Measurements from ENCODE around the gene NFIC. TPM values are rescaled to one million over a fixed set of nuclear protein-coding genes. Genes with fewer than 3 reads are reported as not detected.

The NFIC gene
- total RNA-seq, 1 experiment from 2014 or later: 85.5 TPM

GRCh38 chr19:3434630-3435553 is 68.5 kb downstream of the NFIC start:
- H3K4me1 Mint-ChIP-seq (ENCODE audit: insufficient read depth, unreplicated experiment): peaks cover 8% of the 10 kb centered on the region
- ChIA-PET CTCF (interaction anchor here (0.6 kb wide), 2 partner anchors 35 to 61 kb away, joined by 3 to 4 read pairs; no protein-coding TSS in a partner anchor), POLR2A (interaction anchor here (0.6 to 1.1 kb wide), 10 partner anchors 14 to 99 kb away, joined by 3 to 4 read pairs (median 4); no protein-coding TSS in a partner anchor)
- peak overlapping the region; percentile 78 for H3K4me3 Mint-ChIP-seq (ENCODE audit: unreplicated experiment)
- no peaks in the 10 kb centered on the region for H3K27me3 Mint-ChIP-seq (ENCODE audit: insufficient read depth, unreplicated experiment)
- peak; percentile 96 for DNase-seq (ENCODE audit: unreplicated experiment)
- peaks cover 94% of the 10 kb centered on the region for H3K36me3 Mint-ChIP-seq (ENCODE audit: insufficient read depth, unreplicated experiment)
- TF ChIP-seq CTCF (IDR thresholded peaks at IDR 0.05; ENCODE audit: unreplicated experiment): no peak
- H3K9me3 Mint-ChIP-seq (ENCODE audit: unreplicated experiment): no peaks in the 10 kb centered on the region
- TSS peak; percentile 48 for BruUV-seq (replicated peaks)
- intact Hi-C loops (cut with micrococcal nuclease): no loop called here
- peak overlapping the region; percentile 94 for H3K27ac Mint-ChIP-seq (ENCODE audit: low read depth, unreplicated experiment)

GRCh38 chr19:3440082-3440481 is 73.7 kb downstream of the NFIC start:
- H3K27me3 Mint-ChIP-seq (ENCODE audit: insufficient read depth, unreplicated experiment): no peaks in the 10 kb centered on the region
- peak; percentile 56 for DNase-seq (ENCODE audit: unreplicated experiment)
- TF ChIP-seq CTCF (IDR thresholded peaks at IDR 0.05; ENCODE audit: unreplicated experiment): peak; percentile 38
- no peaks in the 10 kb centered on the region for H3K9me3 Mint-ChIP-seq (ENCODE audit: unreplicated experiment)
- no peak overlapping the region for H3K4me3 Mint-ChIP-seq (ENCODE audit: unreplicated experiment)
- no peaks in the 10 kb centered on the region for H3K4me1 Mint-ChIP-seq (ENCODE audit: insufficient read depth, unreplicated experiment)
- no peak overlapping the region for H3K27ac Mint-ChIP-seq (ENCODE audit: low read depth, unreplicated experiment)
- intact Hi-C loops (cut with micrococcal nuclease): loop anchor here (1.0 kb wide), 1 partner anchor 113 kb away; no protein-coding TSS in a partner anchor
- ChIA-PET CTCF (interaction anchor here (0.5 to 1.9 kb wide), 5 partner anchors 10 to 123 kb away, joined by 3 to 5 read pairs (median 4); no protein-coding TSS in a partner anchor), POLR2A (no interaction called here)
- BruUV-seq (replicated peaks): no TSS peak
- H3K36me3 Mint-ChIP-seq (ENCODE audit: insufficient read depth, unreplicated experiment): peaks cover 96% of the 10 kb centered on the region

GRCh38 chr19:3441089-3441985 is 75.0 kb downstream of the NFIC start:
- ChIA-PET CTCF (interaction anchor here (0.7 to 1.9 kb wide), 5 partner anchors 12 to 137 kb away, joined by 3 to 5 read pairs (median 4); no protein-coding TSS in a partner anchor), POLR2A (no interaction called here)
- no TSS peak for BruUV-seq (replicated peaks)
- Mint-ChIP-seq H3K9me3 (ENCODE audit: unreplicated experiment) (no peaks in the 10 kb centered on the region), H3K27ac (ENCODE audit: low read depth, unreplicated experiment) (no peak overlapping the region), H3K4me3 (ENCODE audit: unreplicated experiment) (no peak overlapping the region), H3K27me3 (ENCODE audit: insufficient read depth, unreplicated experiment) (no peaks in the 10 kb centered on the region), H3K4me1 (ENCODE audit: insufficient read depth, unreplicated experiment) (no peaks in the 10 kb centered on the region), H3K36me3 (ENCODE audit: insufficient read depth, unreplicated experiment) (peaks cover 97% of the 10 kb centered on the region)
- intact Hi-C loops (cut with micrococcal nuclease): no loop called here
- DNase-seq (ENCODE audit: unreplicated experiment): no peak
- no peak for TF ChIP-seq CTCF (IDR thresholded peaks at IDR 0.05; ENCODE audit: unreplicated experiment)

Measured in MCF 10A (cell line).